OCI-LY1 (cell line): Measurements from ENCODE around the gene VAPB.

Source experiments
- EZH2 ChIP-seq: fragments of 200-600 bp; sonication (generic), shearing (Covaris generic); IDR thresholded peaks from 2 replicates; pipeline ENCODE4 v1.8.0; 2017; ENCODE audit warnings: borderline replicate concordance, mixed run types, mild to moderate bottlenecking, antibody characterized with exemption, low read length, moderate library complexity, mixed read lengths
- TF ChIP-seq, protein P1 (sequence below): fragments of 200-600 bp; sonication (generic), shearing (Covaris generic); IDR thresholded peaks from 2 replicates; pipeline ENCODE4 v1.5.1; 2017; ENCODE audit warnings: mild to moderate bottlenecking, antibody characterized with exemption, low read length, moderate library complexity, mixed read lengths

DNA sequence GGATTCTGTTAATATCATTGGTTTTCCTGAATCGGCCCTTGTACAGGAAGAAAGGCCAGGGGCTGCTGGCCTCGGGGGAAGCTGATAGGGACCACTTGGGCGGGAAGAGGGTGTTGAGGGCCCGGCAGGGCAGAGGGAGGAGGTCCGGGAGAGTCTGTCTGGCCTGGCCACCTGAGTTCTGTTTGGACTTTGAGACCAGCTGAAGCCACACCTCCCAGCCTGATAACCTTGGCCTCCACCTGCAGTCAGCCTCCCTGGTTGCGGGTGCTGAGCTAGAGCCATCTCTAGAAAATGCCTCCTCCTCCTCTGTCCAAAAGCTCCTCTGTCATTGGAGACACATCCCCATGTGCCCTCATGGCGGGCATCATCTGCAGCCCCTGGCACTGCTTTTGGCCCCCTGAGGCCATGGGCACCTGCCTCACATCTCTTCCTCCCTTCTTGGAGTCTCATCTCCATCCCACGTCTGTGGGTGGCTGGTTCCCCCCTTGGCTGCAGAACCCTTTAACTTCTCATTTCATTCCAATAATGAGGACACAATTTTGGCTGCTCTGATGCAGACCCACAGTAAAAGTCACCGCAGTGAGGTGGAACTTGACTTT, 109.5 kb downstream of the VAPB start:
- TF ChIP-seq, protein P1, sequence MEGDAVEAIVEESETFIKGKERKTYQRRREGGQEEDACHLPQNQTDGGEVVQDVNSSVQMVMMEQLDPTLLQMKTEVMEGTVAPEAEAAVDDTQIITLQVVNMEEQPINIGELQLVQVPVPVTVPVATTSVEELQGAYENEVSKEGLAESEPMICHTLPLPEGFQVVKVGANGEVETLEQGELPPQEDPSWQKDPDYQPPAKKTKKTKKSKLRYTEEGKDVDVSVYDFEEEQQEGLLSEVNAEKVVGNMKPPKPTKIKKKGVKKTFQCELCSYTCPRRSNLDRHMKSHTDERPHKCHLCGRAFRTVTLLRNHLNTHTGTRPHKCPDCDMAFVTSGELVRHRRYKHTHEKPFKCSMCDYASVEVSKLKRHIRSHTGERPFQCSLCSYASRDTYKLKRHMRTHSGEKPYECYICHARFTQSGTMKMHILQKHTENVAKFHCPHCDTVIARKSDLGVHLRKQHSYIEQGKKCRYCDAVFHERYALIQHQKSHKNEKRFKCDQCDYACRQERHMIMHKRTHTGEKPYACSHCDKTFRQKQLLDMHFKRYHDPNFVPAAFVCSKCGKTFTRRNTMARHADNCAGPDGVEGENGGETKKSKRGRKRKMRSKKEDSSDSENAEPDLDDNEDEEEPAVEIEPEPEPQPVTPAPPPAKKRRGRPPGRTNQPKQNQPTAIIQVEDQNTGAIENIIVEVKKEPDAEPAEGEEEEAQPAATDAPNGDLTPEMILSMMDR, result no peak
- no peak for TF ChIP-seq EZH2
